Hematopoietic multipotent progenitor cell treated with erythropoietin and hydrocortisone succinate and interleukin-3 and kit ligand, for 15 days (in vitro differentiated cells): ENCODE data around the gene ATG16L2.
"Not testable (repeated sequence)": the region's sequence is repeated elsewhere in the genome, so short reads cannot be mapped to it uniquely, and the experiment has no call there.

ENCODE experiments used
- DNase-seq: peaks from one replicate; pipeline ENCODE4 v3.0.0-alpha.2; 2015; ENCODE audit warnings: low spot score

The ATG16L2 gene

GRCh38 chr11:72842653-72843330 lies 28.6 kb downstream of the ATG16L2 start:
- no peak for DNase-seq

- no peak for DNase-seq
Measured at GRCh38 chr11:72844356-72844755, 30.1 kb downstream of the ATG16L2 start.

- peak; percentile 48 for DNase-seq
Measured at GRCh38 chr11:72848846-72849466, 34.7 kb downstream of the ATG16L2 start.

GRCh38 chr11:72850832-72851231 lies 36.6 kb downstream of the ATG16L2 start:
- no peak for DNase-seq

- DNase-seq: no peak
Measured at GRCh38 chr11:72851726-72852125, 37.5 kb downstream of the ATG16L2 start.

- no peak for DNase-seq
Measured at GRCh38 chr11:72856065-72856464, 41.9 kb downstream of the ATG16L2 start.

- no peak for DNase-seq
Measured at GRCh38 chr11:72856551-72857345, 42.5 kb downstream of the ATG16L2 start.

- not testable (repeated sequence) for DNase-seq
Measured at GRCh38 chr11:72858267-72858666, 44.1 kb downstream of the ATG16L2 start.

- DNase-seq: no peak
Measured at GRCh38 chr11:72859126-72859525, 44.9 kb downstream of the ATG16L2 start.

GRCh38 chr11:72860010-72860409 lies 45.8 kb downstream of the ATG16L2 start:
- no peak for DNase-seq

GRCh38 chr11:72860592-72860991 lies 46.4 kb downstream of the ATG16L2 start:
- no peak for DNase-seq

GRCh38 chr11:72863091-72863490 lies 48.9 kb downstream of the ATG16L2 start:
- no peak for DNase-seq

GRCh38 chr11:72863916-72864315 lies 49.7 kb downstream of the ATG16L2 start:
- DNase-seq: no peak

- DNase-seq: no peak
Measured at GRCh38 chr11:72864702-72865655, 50.8 kb downstream of the ATG16L2 start.

GRCh38 chr11:72867970-72868369 lies 53.8 kb downstream of the ATG16L2 start:
- DNase-seq: no peak

GRCh38 chr11:72869831-72870230 lies 55.6 kb downstream of the ATG16L2 start:
- no peak for DNase-seq

GRCh38 chr11:72871119-72871518 lies 56.9 kb downstream of the ATG16L2 start:
- no peak for DNase-seq

GRCh38 chr11:72872012-72872411 lies 57.8 kb downstream of the ATG16L2 start:
- DNase-seq: no peak

GRCh38 chr11:72875736-72876135 lies 61.5 kb downstream of the ATG16L2 start:
- no peak for DNase-seq

GRCh38 chr11:72876147-72876546 lies 61.9 kb downstream of the ATG16L2 start:
- no peak for DNase-seq
